ENCODE measurements around the gene MED15.
"Not testable (repeated sequence)": the region's sequence is repeated elsewhere in the genome, so short reads cannot be mapped to it uniquely, and the experiment has no call there.

The MED15 gene

GRCh38 chr22:20479612-20480196, 27.7 kb upstream of the MED15 start:
- Histone ChIP-seq H3K4me3 (replicated peaks; ENCODE audit: low read depth, low read length) (no peak overlapping the region), H3K27me3 (replicated peaks; ENCODE audit: control insufficient read depth, insufficient read depth, low read length) (no peaks in the 10 kb centered on the region), H3K36me3 (ENCODE audit: control insufficient read depth, insufficient read depth, low read length) (peaks cover 3% of the 10 kb centered on the region)
- TF ChIP-seq CTCF (IDR thresholded peaks at IDR 0.05; ENCODE audit: insufficient read depth, low read length, poor library complexity, severe bottlenecking) = no peak
- DNase-seq (ENCODE audit: extremely low read depth, insufficient read length) = no peak

GRCh38 chr22:20483143-20483506, 24.3 kb upstream of the MED15 start:
- not testable (repeated sequence) for H3K27me3 ChIP-seq (replicated peaks; ENCODE audit: control insufficient read depth, insufficient read depth, low read length); DNase-seq (ENCODE audit: extremely low read depth, insufficient read length); H3K36me3 ChIP-seq (ENCODE audit: control insufficient read depth, insufficient read depth, low read length); H3K4me3 ChIP-seq (replicated peaks; ENCODE audit: low read depth, low read length)

GRCh38 chr22:20483771-20484170, 23.6 kb upstream of the MED15 start:
- no peak for TF ChIP-seq CTCF (IDR thresholded peaks at IDR 0.05; ENCODE audit: insufficient read depth, low read length, poor library complexity, severe bottlenecking)
- Histone ChIP-seq H3K36me3 (ENCODE audit: control insufficient read depth, insufficient read depth, low read length) (peaks cover 3% of the 10 kb centered on the region), H3K4me3 (replicated peaks; ENCODE audit: low read depth, low read length) (no peak overlapping the region), H3K27me3 (replicated peaks; ENCODE audit: control insufficient read depth, insufficient read depth, low read length) (no peaks in the 10 kb centered on the region)
- no peak for DNase-seq (ENCODE audit: extremely low read depth, insufficient read length)

GRCh38 chr22:20484948-20485683, 22.3 kb upstream of the MED15 start:
- TF ChIP-seq CTCF (IDR thresholded peaks at IDR 0.05; ENCODE audit: insufficient read depth, low read length, poor library complexity, severe bottlenecking) = no peak
- H3K4me3 ChIP-seq (replicated peaks; ENCODE audit: low read depth, low read length) = no peak overlapping the region
- peaks cover 5% of the 10 kb centered on the region for H3K36me3 ChIP-seq (ENCODE audit: control insufficient read depth, insufficient read depth, low read length)
- no peaks in the 10 kb centered on the region for H3K27me3 ChIP-seq (replicated peaks; ENCODE audit: control insufficient read depth, insufficient read depth, low read length)
- no peak for DNase-seq (ENCODE audit: extremely low read depth, insufficient read length)

GRCh38 chr22:20486229-20486628, 21.2 kb upstream of the MED15 start:
- no peak for TF ChIP-seq CTCF (IDR thresholded peaks at IDR 0.05; ENCODE audit: insufficient read depth, low read length, poor library complexity, severe bottlenecking)
- no peak for DNase-seq (ENCODE audit: extremely low read depth, insufficient read length)
- Histone ChIP-seq H3K4me3 (replicated peaks; ENCODE audit: low read depth, low read length) (no peak overlapping the region), H3K27me3 (replicated peaks; ENCODE audit: control insufficient read depth, insufficient read depth, low read length) (no peaks in the 10 kb centered on the region), H3K36me3 (ENCODE audit: control insufficient read depth, insufficient read depth, low read length) (peaks cover 5% of the 10 kb centered on the region)

- Histone ChIP-seq H3K36me3 (ENCODE audit: control insufficient read depth, insufficient read depth, low read length) (peaks cover 5% of the 10 kb centered on the region), H3K4me3 (replicated peaks; ENCODE audit: low read depth, low read length) (no peak overlapping the region), H3K27me3 (replicated peaks; ENCODE audit: control insufficient read depth, insufficient read depth, low read length) (no peaks in the 10 kb centered on the region)
- no peak for DNase-seq (ENCODE audit: extremely low read depth, insufficient read length)
- no peak for TF ChIP-seq CTCF (IDR thresholded peaks at IDR 0.05; ENCODE audit: insufficient read depth, low read length, poor library complexity, severe bottlenecking)
Observed at GRCh38 chr22:20487715-20488114, 19.7 kb upstream of the MED15 start.
